B cell (primary cell): ENCODE data around the gene NUDT1. TPM values are rescaled to one million over a fixed set of nuclear protein-coding genes. Genes with fewer than 3 reads are reported as not detected.

Experiments used
- ATAC-seq: fragments of 200-7000 bp; cut with Tn5 transposase; one replicate; pipeline ENCODE4 v1.10.0; 2021; ENCODE audit warnings: low read depth, mild to moderate bottlenecking, moderate number of reproducible peaks, moderate library complexity
- CTCF ChIA-PET: fragments of 350-600 bp; sonication (Branson Sonifier 250); formaldehyde crosslinking; loops from one replicate; lab custom pipeline; 2021; ENCODE audit warnings: antibody characterized with exemption, inconsistent platforms; lab: Charles Lee
- POLR2A ChIA-PET: fragments of 350-600 bp; sonication (Branson Sonifier 250); formaldehyde crosslinking; loops from one replicate; lab custom pipeline; 2021; ENCODE audit warnings: antibody characterized with exemption; lab: Charles Lee
- DNase-seq: peaks from one replicate; pipeline ENCODE4 v3.0.0; 2013
- H2AFZ ChIP-seq: 2 replicates; pipeline ENCODE4 v1.6.1; 2012; ENCODE audit warnings: mild to moderate bottlenecking, low read depth, low read length; ENCODE audit not compliant: insufficient read depth, poor library complexity, severe bottlenecking
- H3K27ac ChIP-seq, 2 donors: 1 replicate in 1 of 2; 2 replicates in 1 of 2; pipeline ENCODE4 v1.5.1; 2012 to 2013; ENCODE audit warnings: low read length in 2 of 2, mild to moderate bottlenecking in 2 of 2, moderate library complexity in 1 of 2
- H3K27me3 ChIP-seq, 4 experiments: fragments of 200-600 bp in 1 of 4; sonication (generic) in 1 of 4; replicated peaks in 1 of 4; 1 replicate in 2 of 4; 2 replicates in 2 of 4; pipeline versions ENCODE4 v1.6.1 to v1.7.0; 2013 to 2016; ENCODE audit warnings: low read length in 3 of 4, mild to moderate bottlenecking in 2 of 4, mixed read lengths in 1 of 4, moderate library complexity in 1 of 4; ENCODE audit not compliant: insufficient read depth in 4 of 4, control insufficient read depth in 3 of 4; ENCODE audit errors: control extremely low read depth in 1 of 4
- H3K36me3 ChIP-seq, 2 experiments: replicated peaks in 1 of 2; 1 replicate in 1 of 2; 2 replicates in 1 of 2; pipeline versions ENCODE4 v1.6.1 to v1.7.1; 2013; ENCODE audit warnings: low read length in 1 of 2; ENCODE audit not compliant: insufficient read depth in 2 of 2, control insufficient read depth in 1 of 2; ENCODE audit errors: control extremely low read depth in 1 of 2, extremely low read depth in 1 of 2
- H3K4me1 ChIP-seq, 2 donors: fragments of 200-600 bp in 1 of 2; sonication (generic) in 1 of 2; 1 replicate in 1 of 2; 2 replicates in 1 of 2; pipeline versions ENCODE4 v1.5.1 to v1.6.1; 2013 to 2017; ENCODE audit warnings: low read length in 2 of 2; ENCODE audit not compliant: control insufficient read depth in 2 of 2, insufficient read depth in 2 of 2
- H3K4me2 ChIP-seq: replicated peaks from 2 replicates; pipeline ENCODE3; 2012; ENCODE audit warnings: mild to moderate bottlenecking, low read depth, low read length; ENCODE audit not compliant: poor library complexity, severe bottlenecking
- H3K4me3 ChIP-seq, 5 experiments: fragments of 200-600 bp in 1 of 5; sonication (generic) in 1 of 5; 1 replicate in 3 of 5; 2 replicates in 2 of 5; pipeline versions ENCODE4 v1.5.1 to v1.7.0; 2011 to 2016; ENCODE audit warnings: low read length in 4 of 5, mild to moderate bottlenecking in 4 of 5, low read depth in 2 of 5, control low read depth in 1 of 5, moderate library complexity in 1 of 5; ENCODE audit not compliant: insufficient read depth in 1 of 5; ENCODE audit errors: control extremely low read depth in 1 of 5, extremely low read depth in 1 of 5
- H3K79me2 ChIP-seq: fragments of 200-600 bp; sonication (generic); one replicate; pipeline ENCODE4 v1.6.0; 2016; ENCODE audit warnings: low read length; ENCODE audit not compliant: control insufficient read depth, insufficient read depth
- H3K9ac ChIP-seq: fragments of 200-600 bp; sonication (generic); 2 replicates; pipeline ENCODE4 v1.6.1; 2017; ENCODE audit warnings: mild to moderate bottlenecking, low read length, moderate library complexity
- H3K9me3 ChIP-seq, 3 donors: one replicate each; pipeline versions ENCODE4 v1.6.1 to v1.7.1; 2013; ENCODE audit warnings: low read length in 2 of 3; ENCODE audit not compliant: control insufficient read depth in 2 of 3, insufficient read depth in 1 of 3; ENCODE audit errors: control extremely low read depth in 1 of 3
- H4K20me1 ChIP-seq: 2 replicates; pipeline ENCODE4 v1.6.0; 2012; ENCODE audit warnings: mild to moderate bottlenecking, low read length; ENCODE audit not compliant: insufficient read depth, control insufficient read depth, poor library complexity, severe bottlenecking
- H3K27ac Mint-ChIP-seq: one replicate; pipeline ENCODE4 v1.8.0; 2021; ENCODE audit warnings: mixed read lengths
- H3K27me3 Mint-ChIP-seq: one replicate; pipeline ENCODE4 v1.8.0; 2021; ENCODE audit warnings: mixed read lengths
- H3K4me1 Mint-ChIP-seq: one replicate; pipeline ENCODE4 v1.8.0; 2021; ENCODE audit warnings: mixed read lengths
- H3K4me3 Mint-ChIP-seq: one replicate; pipeline ENCODE4 v1.8.0; 2021; ENCODE audit warnings: mixed read lengths
- H3K9me3 Mint-ChIP-seq: one replicate; pipeline ENCODE4 v1.8.0; 2022; ENCODE audit warnings: mixed read lengths; ENCODE audit not compliant: insufficient read depth
- CTCF ChIP-seq: fragments of 200-600 bp; IDR thresholded peaks from one replicate; pipeline ENCODE4 v1.8.0; 2022; ENCODE audit warnings: antibody characterized with exemption, mild to moderate bottlenecking
- EZH2 ChIP-seq: IDR thresholded peaks from 2 replicates; pipeline ENCODE4 v1.6.1; 2012; ENCODE audit warnings: borderline replicate concordance, low read depth, mild to moderate bottlenecking, moderate library complexity, low read length; ENCODE audit not compliant: insufficient read depth, poor library complexity, severe bottlenecking
- WGBS: methylation state at CpG from one replicate; pipeline ENCODE4 v1.1.5; 2013; ENCODE audit warnings: missing lambda C conversion rate; ENCODE audit not compliant: insufficient coverage; 5-methylcytosine and 5-hydroxymethylcytosine counted together
- intact Hi-C: fragments of 100-400 bp; cut with micrococcal nuclease; formaldehyde crosslinking; loops from one replicate; pipeline ENCODE4 v1.10.0; 2022
- polyA plus RNA-seq: library from polyadenylated mRNA; depleted of rRNA; stranded (reverse); fragments of >200 nt; gene quantifications from 2 replicates; pipeline ENCODE4 v1.2.3, GENCODE V29; 2012
- total RNA-seq, 2 donors: library from RNA; stranded (reverse); fragments of 120-200 nt in 1 of 2; gene quantifications; 1 replicate in 1 of 2; 2 replicates in 1 of 2; pipeline versions ENCODE4 v1.2.3 to v1.2.4, GENCODE V29; 2013 to 2022

The NUDT1 gene
- total and polyA plus RNA-seq, 2 donors (not counting 1 experiment from before 2014, with no cell fraction given): 21.1 to 22.9 TPM

- Histone ChIP-seq H3K27ac (no peak overlapping the region), H2AFZ (no peak overlapping the region), H3K79me2 (peaks cover 31% of the 10 kb centered on the region), H3K27me3 (no peaks in the 10 kb centered on the region), H3K4me1 (peaks cover 9 to 32% of the 10 kb centered on the region in 2 donors), H3K9ac (no peak overlapping the region), H3K9me3 (peaks cover 0 to 4% (median 0%) of the 10 kb centered on the region in 3 donors), H3K4me2 (no peak overlapping the region), H4K20me1 (peaks cover 31% of the 10 kb centered on the region), H3K4me3 (no peak overlapping the region), H3K36me3 (peaks cover 0 to 59% of the 10 kb centered on the region in 2 experiments)
- no peak for DNase-seq
- Mint-ChIP-seq H3K9me3 (no peaks in the 10 kb centered on the region), H3K4me1 (peaks cover 32% of the 10 kb centered on the region), H3K27ac (peak overlapping the region; percentile 59), H3K27me3 (no peaks in the 10 kb centered on the region), H3K4me3 (no peak overlapping the region)
- CTCF ChIA-PET: no interaction called here
- POLR2A ChIA-PET: interaction anchor here (0.8 kb wide), 1 partner anchor 19 kb away, joined by 4 read pairs; no protein-coding TSS in a partner anchor
- TF ChIP-seq EZH2 (no peak), CTCF (no peak)
- no peak for ATAC-seq
- 84% methylated on average over 26 of the region's 33 CpGs for WGBS
- intact Hi-C loops: no loop called here
These were observed 13.4 kb downstream of the NUDT1 start for GRCh38 chr7:2255145-2256139.
